ENCODE results near the gene STIM2. TPM values are rescaled to one million over a fixed set of nuclear protein-coding genes. Genes with fewer than 3 reads are reported as not detected.
A peak's percentile ranks its signal among the peaks of the same experiment; 100 is the strongest.

The STIM2 gene
- total and polyA plus RNA-seq, 10 donors: 26.8 to 66.6 (median 49.1) TPM

- TF ChIP-seq CTCF (IDR thresholded peaks at IDR 0.05 in 8 of 11, conservative IDR thresholded peaks at IDR 0.05 in 3 of 11) (no peak), POLR2AphosphoS5 (IDR thresholded peaks at IDR 0.05) (no peak), POLR2A (IDR thresholded peaks at IDR 0.05) (no peak)
- intact Hi-C loops (cut with DNase I; ENCODE audit: low total_unique reads): no loop called here
- Histone ChIP-seq H3K4me3 (no peak overlapping the region), H3K4me1 (peaks cover 3 to 34% (median 14%) of the 10 kb centered on the region in 6 donors), H3K36me3 (peaks cover 0 to 11% (median under 1%) of the 10 kb centered on the region in 6 donors), H3K27ac (no peak overlapping the region), H3K9me3 (peaks cover 4 to 18% (median 10%) of the 10 kb centered on the region in 8 donors), H3K27me3 (replicated peaks in 1 of 7) (no peaks in the 10 kb centered on the region)
- 90 to 96% (median 93%) methylated on average over 2 of the region's 2 CpGs for WGBS, 5 donors
- DNase-seq: no peak
These were observed 92.2 kb downstream of the STIM2 start for GRCh38 chr4:26952891-26953290.

DNA sequence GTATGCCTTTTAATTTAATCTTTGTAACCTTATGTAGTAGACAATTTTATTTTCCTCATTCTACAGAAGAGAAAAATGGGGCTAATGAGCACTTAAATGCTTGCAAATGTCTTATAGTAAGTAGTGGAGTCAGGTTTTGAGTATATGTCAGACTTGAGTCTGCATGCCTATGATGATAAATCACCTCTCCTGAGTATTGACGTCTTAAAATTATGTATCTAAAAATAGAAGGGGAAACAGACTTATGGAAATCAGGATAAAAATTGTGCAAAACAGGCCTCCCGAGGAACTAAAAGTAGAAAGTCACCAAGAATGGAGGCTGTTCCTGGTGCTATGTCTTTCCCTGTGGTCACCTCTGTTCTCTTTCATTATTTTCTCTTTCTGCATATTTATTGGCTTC, 92.7 kb downstream of the STIM2 start:
- WGBS, 5 donors: 53 to 75% (median 65%) methylated on average over 2 of the region's 2 CpGs
- Histone ChIP-seq H3K4me1 (peaks cover 3 to 34% (median 14%) of the 10 kb centered on the region in 6 donors), H3K27ac (peak overlapping the region in 1 of 8 donors; percentile 2), H3K4me3 (no peak overlapping the region), H3K9me3 (peaks cover 4 to 18% (median 10%) of the 10 kb centered on the region in 8 donors), H3K27me3 (replicated peaks in 1 of 7) (no peaks in the 10 kb centered on the region), H3K36me3 (peaks cover 0 to 16% (median 2%) of the 10 kb centered on the region in 6 donors)
- no peak for TF ChIP-seq CTCF (IDR thresholded peaks at IDR 0.05 in 8 of 11, conservative IDR thresholded peaks at IDR 0.05 in 3 of 11)
- no peak for TF ChIP-seq POLR2AphosphoS5 (IDR thresholded peaks at IDR 0.05)
- no peak for TF ChIP-seq POLR2A (IDR thresholded peaks at IDR 0.05)
- no peak for DNase-seq
- intact Hi-C loops (cut with DNase I; ENCODE audit: low total_unique reads): no loop called here

DNA sequence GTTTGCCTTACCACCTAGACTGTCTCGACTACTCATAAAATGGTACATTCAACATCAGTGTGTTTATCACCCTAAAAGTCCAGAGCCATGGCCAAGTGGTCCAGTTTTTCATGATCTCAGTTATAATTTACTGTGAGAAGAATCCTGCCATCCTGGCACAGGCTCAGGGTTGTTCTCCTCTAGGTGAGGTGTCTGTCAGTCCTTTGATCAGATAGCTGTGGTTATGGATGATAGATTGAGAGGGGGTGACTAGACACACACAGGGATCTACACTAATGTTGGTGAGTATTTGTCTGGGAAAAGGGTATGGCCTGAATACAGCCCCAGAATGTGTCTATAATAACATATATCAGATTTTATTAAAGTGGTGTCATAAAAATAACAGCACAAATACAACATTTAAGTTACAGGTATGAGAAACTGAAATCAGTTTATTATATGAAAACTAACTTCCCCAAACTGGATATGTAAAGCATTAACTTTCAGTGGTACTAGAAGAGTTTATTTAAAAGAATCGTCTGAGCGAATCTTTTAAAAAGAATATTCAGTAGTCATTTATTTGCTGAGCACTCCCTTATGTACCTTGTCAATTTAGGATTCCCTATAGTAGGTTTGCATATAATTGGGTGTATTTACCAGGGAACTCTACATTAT, 93.3 kb downstream of the STIM2 start:
- TF ChIP-seq POLR2A (IDR thresholded peaks at IDR 0.05) (no peak), CTCF (IDR thresholded peaks at IDR 0.05 in 8 of 11, conservative IDR thresholded peaks at IDR 0.05 in 3 of 11) (no peak), POLR2AphosphoS5 (IDR thresholded peaks at IDR 0.05) (no peak)
- WGBS, 5 donors: 80 to 90% (median 81%) methylated on average over 3 of the region's 3 CpGs
- intact Hi-C loops (cut with DNase I; ENCODE audit: low total_unique reads): no loop called here
- Histone ChIP-seq H3K36me3 (peaks cover 0 to 21% (median 3%) of the 10 kb centered on the region in 6 donors), H3K9me3 (peaks cover 4 to 18% (median 10%) of the 10 kb centered on the region in 8 donors), H3K4me1 (peaks cover 3 to 34% (median 14%) of the 10 kb centered on the region in 6 donors), H3K4me3 (no peak overlapping the region), H3K27me3 (replicated peaks in 1 of 7) (no peaks in the 10 kb centered on the region), H3K27ac (peak overlapping the region in 1 of 8 donors; percentile 2)
- DNase-seq: no peak

- TF ChIP-seq POLR2AphosphoS5 (IDR thresholded peaks at IDR 0.05) (no peak), CTCF (IDR thresholded peaks at IDR 0.05 in 8 of 11, conservative IDR thresholded peaks at IDR 0.05 in 3 of 11) (no peak), POLR2A (IDR thresholded peaks at IDR 0.05) (no peak)
- WGBS, 5 donors: 0 to 59% (median 0%) methylated on average over 2 of the region's 2 CpGs
- H3K4me3 ChIP-seq: no peak overlapping the region
- intact Hi-C loops (cut with DNase I; ENCODE audit: low total_unique reads): no loop called here
- H3K27me3 ChIP-seq (replicated peaks in 1 of 7): no peaks in the 10 kb centered on the region
- no peak overlapping the region for H3K27ac ChIP-seq
- H3K36me3 ChIP-seq: peaks cover 0 to 29% (median 4%) of the 10 kb centered on the region in 6 donors
- H3K4me1 ChIP-seq: peaks cover 3 to 42% (median 18%) of the 10 kb centered on the region in 6 donors
- H3K9me3 ChIP-seq: peaks cover 3 to 10% (median 5%) of the 10 kb centered on the region in 8 donors
- DNase-seq: no peak
These were observed 94.6 kb downstream of the STIM2 start for GRCh38 chr4:26955241-26955640.

Data from spleen (tissue), 11 donors.